GM19239 (cell line): ENCODE data around the gene PLAC1.

ENCODE experiments used
- DNase-seq: peaks from one replicate; pipeline ENCODE4 v3.0.0; 2011; ENCODE audit warnings: low spot score; ENCODE audit not compliant: insufficient read length
- FAIRE-seq: peaks from 2 replicates; lab custom pipeline; 2011; peaks lifted over from hg19 to GRCh38; lab: Jason Lieb, UNC

PLAC1 gene

DNA sequence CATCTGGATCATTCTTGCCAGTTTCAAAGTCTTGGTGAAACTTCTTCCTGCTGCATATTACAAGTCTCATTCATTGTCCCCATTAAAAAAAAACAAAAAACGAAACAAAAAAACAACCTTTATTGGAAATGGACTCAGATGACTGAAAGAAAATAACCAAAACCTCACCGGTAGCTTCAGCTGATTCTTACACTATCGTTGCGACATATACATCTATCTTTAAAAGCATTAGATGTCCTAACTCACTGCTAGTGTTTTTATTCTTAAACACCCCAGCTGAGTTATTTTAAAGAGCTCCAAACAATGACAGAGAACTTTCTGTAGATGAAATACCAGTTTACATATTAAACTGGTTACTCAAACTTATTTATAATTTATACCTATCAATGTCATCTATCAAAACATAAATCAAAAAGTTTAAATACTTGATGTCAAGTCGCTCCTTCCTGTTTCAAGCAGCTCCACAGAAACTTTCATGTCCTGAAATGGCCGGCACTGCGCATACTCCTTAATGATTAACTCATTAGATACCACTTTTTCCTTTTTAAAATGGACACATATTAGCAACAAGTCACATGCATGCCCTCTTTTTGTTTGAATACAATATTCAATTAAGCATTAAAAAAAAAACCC is 111.1 kb downstream of the PLAC1 start:
- no peak for FAIRE-seq
- no peak for DNase-seq

DNA sequence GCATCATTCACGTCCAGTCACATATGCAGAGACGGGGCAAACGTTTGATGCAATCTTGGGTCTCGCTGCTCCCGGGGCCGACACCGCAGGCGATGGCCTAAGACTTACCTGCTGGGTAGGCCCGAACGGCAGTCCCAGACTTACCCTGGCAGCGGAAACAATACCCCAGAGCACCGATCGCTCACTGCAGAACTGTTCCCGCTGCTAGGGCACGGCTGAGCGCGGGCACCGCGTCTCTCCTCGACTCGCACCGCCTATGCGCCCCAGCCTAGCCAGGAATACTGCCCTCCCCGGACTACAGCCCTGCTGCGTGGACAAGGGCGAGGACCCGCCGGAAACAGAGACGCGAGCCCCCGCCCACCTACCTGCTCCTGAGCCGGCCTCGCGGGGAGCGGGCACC is 112.1 kb downstream of the PLAC1 start:
- no peak for DNase-seq
- no peak for FAIRE-seq

DNA sequence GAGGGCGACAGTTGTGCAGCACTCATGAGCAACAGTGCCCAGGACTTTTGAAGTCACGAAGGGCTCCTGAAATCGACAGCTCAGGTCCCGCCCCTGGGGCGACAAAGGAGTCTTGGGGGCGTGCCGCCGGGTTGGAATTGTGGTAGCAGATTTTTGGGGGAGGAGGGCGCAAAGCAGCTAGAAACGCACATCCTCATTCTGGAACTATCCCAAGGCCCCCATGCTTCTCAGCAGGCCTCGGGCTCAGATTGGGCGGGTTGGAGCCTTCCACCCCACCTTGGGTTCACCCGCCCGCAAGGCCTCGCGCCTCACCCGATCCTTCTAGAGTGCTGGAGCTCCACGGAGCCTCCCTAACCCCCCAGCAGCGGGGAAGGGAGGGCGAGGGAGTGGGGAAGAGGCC is 112.8 kb downstream of the PLAC1 start:
- no peak for FAIRE-seq

DNA sequence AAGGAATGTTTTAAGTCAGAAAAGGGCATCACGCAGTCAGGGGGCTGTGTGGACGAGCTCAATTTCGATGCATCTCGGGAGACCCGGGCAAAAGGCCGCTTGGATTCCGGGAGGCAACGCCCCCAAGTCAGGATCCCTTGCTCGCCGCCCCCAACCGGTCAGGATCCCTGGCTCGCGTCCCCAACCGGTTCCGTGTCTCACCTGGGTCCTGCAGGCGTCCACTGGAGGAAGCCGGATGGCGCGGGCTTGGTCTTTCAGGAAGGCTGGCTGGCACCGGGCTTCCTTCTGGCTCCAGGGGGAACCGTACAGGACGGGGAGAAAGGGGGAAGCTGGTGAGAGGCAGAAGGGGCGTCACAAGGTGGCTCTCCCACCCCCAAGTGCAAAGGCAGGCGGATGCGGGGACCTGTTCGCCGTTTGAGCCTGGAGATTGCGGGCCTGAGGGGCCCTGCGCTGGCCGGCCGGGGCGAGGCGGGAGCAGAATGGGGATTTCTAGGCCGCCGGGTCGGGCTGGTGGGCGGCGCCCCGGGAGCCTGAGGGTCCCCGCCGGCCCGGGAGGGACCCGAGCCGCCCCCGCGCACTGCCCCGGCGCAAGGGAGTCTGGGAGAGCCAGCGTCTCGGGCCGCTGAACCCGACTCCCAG is 113.6 kb downstream of the PLAC1 start:
- FAIRE-seq (no peak), DNase-seq (no peak)

More for the DNA sequence above, 112.8 kb downstream of the PLAC1 start:
- DNase-seq, result no peak

DNA sequence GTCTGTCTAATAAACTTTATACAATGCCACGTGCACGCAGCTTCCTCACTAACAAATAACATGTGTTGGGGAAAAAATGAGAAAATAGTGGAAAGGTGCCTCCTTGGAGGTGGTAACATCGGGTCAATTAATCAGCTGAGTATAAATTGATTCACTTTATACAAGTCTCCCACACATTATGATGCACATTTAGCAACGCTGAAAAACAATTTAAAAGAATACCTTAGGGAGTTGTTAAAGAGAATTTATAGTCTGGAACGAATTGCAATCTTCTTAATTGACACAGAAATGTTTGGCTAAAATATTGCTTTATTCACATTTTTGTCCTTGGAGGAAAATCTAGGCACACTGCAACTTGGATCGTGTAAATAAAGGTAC is 114.1 kb downstream of the PLAC1 start:
- DNase-seq, result no peak
- no peak for FAIRE-seq

DNA sequence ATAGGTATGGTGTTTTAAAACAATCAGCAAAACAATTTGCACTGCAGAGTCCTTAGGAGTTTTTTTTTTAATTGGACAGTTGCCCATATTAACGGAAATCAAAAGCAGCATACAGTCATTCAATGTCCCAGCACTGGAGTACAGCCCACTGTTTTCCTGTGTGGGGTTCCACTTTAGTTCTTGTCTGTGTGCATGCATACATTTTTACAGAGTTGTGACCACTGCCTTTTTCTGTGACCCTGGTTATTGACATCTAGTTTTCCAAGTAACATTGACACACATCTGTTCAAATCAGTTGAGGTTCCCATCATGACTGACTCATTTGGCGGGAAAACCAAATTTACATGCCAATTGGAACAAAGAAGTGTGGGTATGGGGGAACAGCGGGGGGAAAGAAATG is 115.0 kb downstream of the PLAC1 start:
- FAIRE-seq, result no peak

DNA sequence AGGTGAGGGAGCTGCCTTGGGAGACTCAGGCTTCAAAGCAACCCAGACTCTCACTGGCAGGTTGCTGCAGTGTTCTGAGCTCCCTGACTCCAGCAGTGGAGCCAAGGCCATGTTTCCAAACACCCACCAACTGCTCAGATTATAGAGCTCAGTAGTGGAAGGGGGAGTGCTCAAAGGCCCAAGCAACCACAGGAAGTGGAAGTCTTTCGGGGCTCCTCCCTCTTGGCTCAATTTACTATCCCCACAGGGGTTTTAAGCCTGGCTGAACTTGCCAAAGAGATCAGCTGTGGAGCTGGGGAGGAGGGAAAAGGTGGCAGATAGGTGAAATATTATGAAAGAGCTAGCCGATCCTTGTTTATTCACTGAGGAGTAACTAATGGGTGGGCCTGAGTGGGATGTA is 115.8 kb downstream of the PLAC1 start:
- peak; percentile 90 for FAIRE-seq
- no peak for DNase-seq

More for the DNA sequence above, 115.0 kb downstream of the PLAC1 start:
- no peak for DNase-seq

DNA sequence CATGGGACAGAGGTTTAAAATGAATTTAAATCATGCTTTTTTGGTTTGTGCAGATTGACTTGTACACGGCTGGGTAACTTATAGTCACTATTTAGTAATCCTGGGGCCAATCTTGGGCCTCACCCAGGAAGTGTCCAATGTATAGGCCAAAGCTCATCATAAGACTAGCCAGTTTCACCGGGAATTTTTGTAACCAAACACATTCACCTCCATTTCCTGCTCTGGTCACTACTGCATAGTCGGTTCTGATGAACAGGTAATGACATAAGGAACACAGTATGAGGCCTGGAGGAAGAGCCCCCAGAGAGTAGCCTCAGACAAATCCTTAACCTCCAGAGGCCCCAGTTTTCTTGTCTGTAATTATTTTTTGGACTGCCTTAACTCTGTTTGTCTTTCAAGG is 116.4 kb downstream of the PLAC1 start:
- FAIRE-seq, result no peak
- DNase-seq, result no peak

DNA sequence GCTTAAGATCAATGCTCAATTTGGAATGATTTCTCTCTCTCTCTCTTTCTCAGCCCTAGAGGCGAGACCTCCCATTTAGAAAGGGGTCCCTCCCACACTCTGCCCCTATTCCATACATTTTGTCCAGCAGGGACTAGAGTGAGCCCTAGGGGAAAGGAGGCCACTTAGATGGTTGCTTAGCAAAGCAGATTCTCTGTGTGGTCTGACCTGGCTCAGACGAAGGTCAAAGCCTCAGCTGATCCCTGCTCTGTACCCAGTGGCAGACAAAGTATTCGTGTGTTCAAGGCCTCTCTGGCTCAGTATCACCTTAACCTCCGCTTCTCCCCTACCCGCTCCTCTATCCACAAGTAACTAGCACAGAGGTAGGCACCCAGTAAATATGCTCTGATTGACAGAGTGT is 120.0 kb downstream of the PLAC1 start:
- FAIRE-seq (no peak), DNase-seq (no peak)

DNA sequence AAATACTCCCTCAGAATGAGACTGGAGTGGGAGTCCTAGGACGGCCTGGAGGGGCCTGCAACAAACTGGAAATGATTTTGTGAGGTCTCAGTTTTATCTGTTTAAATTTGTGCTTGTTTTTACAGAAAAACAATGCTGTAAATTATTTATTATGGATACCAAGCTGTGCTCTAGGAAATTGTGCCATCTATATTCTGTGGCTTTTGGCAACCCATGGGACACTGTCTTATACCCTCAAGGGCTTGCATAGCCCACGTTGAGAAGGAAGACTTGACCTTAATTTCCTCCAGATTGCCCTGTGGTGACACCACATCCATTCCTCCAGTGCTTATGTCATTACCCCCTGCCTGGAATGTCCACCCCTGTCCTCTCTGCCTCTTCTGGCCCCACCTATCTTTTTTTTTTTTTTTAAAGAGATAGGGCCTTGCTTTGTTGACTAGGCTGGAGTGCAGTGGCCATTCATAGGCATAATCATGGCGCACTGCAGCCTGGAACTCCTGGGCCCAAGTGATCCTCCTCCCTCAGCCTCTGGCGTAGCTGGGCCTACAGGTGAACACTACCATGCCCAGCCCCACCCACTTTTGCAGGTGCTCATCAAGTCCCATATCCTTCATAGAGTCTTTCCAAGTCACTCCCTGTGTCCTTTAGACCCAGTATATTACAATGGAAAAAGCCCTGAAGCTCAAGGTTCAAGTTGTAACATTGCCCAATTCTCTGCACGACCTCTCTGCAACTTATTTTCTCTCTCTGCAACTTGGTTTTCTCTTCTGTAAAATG is 120.9 kb downstream of the PLAC1 start:
- DNase-seq (no peak), FAIRE-seq (no peak)

DNA sequence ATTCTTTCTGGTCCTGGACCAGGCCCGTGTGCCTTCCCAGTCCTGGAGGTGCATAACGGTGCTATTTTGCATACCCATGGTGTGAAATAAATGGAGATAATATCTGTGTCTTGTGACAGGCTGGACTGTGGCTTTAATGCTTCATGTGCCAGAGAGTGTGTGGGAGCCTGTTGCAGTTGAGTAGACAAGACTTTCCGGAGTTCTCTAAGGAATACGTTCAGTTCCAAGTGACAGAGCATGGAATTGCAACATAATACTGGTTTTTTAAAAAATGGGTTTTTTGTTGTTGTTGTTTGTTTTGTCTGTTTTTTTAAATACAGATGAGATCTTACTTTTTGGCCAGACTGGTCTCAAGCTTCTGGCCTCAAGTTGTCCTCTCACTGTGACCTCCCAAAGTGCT is 124.3 kb downstream of the PLAC1 start:
- no peak for DNase-seq
- FAIRE-seq, result no peak

DNA sequence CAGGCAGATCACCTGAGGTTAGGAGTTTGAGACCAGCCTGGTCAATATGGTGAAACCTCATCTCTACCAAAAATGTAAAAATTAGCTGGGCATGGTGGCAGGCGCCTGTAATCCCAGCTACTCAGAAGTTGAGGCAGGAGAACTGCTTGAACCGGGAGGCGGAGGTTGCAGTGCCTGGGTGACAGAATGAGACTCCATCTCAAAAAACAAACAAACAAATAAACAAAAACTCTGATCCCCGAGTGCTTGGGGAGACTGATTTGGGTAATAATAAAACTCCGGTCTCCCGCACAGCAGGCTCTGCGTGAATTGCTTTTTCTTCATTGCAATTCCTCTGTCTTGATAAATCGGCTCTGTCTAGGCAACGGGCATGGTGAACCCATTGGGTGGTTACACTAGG is 124.9 kb downstream of the PLAC1 start:
- FAIRE-seq (no peak), DNase-seq (no peak)

DNA sequence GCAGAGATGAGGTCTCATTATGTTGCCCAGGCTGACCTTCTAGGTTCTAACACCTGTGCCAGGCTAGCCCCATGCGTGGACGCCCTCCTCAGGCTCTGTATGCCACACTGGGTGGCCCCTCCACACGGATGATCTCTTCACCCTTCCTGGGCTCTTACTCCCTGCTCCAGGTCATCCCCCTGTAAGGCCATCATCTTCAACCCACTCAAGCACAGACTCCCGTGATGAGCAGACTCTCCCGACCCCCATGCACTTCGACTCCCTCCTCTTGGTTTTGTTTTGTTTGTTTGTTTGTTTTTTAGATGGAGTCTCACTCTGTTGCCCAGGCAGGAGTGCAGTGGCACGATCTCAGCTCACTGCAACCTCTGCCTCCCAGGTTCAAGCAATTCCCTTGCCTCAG is 127.4 kb downstream of the PLAC1 start:
- FAIRE-seq, result no peak
- no peak for DNase-seq

DNA sequence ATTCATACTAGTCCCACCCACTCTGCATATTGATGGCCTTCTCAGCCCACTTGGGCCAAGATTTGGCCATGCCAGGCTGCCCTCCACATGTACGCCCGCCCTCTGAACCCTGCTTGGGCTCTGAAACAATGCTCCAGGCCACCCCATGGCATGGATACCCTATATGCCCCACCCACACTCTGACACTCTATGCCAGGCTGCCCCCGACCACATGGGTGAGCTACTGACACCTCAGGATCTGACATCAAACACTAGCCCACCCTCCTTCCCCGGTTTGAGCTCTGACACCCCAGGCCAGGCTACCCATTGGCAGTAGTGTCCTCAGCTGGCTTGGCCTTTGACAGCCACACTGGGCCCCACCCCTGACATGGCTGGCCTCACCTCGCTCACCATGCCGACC is 128.8 kb downstream of the PLAC1 start:
- FAIRE-seq (no peak), DNase-seq (no peak)

DNA sequence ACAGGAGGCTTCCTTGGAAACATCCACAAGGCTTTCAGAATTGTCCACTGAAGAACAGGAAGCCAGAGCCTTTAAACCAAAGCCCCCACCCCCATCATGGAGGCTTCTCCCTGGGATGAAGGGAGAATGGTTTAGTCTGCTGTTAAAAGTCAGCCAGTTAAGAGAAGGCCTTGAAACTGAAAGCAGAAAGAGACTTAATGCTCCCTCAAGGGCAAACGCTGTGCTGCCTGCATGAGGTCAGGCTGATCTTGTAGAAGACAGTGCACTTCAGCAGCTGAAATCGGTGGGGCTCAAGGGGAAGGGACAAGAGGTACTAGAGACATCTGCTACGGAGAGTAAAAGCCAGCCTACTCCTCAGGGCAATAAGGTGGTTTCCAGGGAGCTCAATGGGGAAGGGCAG is 129.3 kb downstream of the PLAC1 start:
- no peak for DNase-seq
- FAIRE-seq, result no peak

DNA sequence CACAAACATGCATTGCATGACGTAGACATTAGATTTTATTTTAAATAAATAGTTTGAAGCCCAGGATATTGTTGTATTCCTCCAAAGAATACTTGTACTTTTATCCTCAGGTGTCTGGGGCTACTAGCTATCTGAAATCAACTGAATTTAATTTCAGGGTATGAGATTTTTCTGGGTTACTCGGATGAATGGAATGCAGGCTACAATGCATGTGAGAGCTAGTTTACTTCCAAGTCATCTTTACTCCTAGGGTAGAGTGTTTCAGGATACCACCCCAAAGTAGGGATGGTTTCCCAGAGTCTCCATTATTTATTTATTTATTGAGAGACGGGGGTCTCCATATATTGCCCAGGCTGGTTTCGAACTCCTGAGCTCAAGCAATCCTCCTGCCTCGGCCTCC is 131.9 kb downstream of the PLAC1 start:
- FAIRE-seq (no peak), DNase-seq (no peak)

DNA sequence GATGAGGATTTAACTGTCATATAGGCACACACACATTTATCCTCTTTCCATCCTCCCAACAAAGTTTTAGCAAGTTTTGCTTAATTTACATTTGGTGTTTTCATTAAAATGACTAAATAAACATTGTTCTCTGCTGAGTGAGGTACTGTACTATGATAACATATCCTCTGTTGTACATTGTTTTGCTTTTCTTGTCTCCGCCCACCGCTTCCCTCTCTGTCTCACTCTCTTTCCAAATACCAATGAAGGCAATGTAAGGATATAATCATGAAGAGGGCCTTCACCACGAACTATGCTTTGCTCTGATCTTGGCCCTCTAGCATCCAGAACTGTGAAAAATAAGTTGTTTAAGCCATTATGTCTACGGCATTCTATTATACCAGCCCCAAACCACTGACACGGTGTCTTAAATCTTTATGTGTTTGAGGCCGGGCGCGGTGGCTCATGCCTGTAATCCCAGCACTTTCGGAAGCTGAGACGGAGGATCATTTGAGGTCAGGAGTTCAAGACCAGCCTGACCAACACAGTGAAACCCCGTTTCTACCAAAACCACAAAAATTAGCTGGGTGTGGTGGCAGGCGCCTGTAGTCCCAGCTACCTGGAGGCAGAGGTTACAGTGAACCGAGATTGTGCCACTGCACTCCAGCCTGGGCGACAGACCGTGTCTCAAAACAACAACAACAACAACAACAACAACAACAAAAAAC is 133.0 kb downstream of the PLAC1 start:
- DNase-seq, result no peak
- FAIRE-seq, result no peak

DNA sequence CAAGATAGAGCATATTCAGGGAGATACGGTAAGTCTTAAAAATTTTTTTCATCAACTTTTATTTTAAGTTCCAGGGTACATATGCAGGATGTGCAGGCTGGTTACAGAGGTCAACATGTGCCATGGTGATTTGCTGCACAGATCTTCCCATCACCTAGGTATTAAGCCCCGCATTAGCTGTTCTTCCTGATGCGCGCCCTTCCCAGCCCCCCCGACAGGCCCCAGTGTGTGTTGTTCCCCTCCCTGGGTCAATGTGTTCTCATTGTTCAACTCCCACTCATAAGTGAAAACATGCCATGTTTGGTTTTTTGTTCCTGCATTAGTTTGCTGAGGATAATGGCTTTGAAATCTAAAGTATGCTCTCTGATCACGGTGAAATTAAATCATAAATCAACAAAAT is 134.1 kb downstream of the PLAC1 start:
- no peak for FAIRE-seq
- DNase-seq, result no peak

DNA sequence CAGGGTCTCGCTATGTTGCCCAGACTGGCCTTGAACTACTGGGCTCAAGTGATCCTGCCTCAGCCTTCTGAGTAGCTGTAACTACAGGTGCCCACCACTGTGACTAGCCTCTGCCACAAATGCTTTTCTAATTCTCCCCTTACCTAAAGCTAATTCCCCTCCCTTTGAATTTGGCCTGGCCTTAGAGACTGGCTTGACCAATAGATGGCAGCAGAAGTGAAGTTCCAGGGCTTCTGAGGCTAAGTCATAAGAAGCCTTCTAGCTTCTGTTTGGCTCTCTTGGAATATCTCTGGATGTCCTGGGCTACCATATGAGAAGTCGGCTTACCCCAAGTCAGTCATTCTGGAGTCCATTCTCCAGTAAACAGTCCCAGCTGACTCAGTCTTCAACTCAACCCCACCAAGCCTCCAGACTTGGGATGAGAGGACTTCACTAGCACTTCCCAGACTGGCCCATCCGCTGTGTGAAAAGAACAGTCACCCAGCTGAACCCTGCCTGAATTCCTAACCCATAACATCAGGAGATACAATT is 137.3 kb downstream of the PLAC1 start:
- FAIRE-seq (peak; percentile 79), DNase-seq (no peak)
